ENCODE measurements around the gene ORM1.
"Not testable (repeated sequence)": the region's sequence is repeated elsewhere in the genome, so short reads cannot be mapped to it uniquely, and the experiment has no call there.

ORM1 gene

GRCh38 chr9:114320710-114321109, 2.2 kb upstream of the ORM1 start:
- not testable (repeated sequence) for H3K4me3 ChIP-seq (ENCODE audit: low read depth, low read length)
- DNase-seq (ENCODE audit: low read depth): peak; percentile 38

DNA sequence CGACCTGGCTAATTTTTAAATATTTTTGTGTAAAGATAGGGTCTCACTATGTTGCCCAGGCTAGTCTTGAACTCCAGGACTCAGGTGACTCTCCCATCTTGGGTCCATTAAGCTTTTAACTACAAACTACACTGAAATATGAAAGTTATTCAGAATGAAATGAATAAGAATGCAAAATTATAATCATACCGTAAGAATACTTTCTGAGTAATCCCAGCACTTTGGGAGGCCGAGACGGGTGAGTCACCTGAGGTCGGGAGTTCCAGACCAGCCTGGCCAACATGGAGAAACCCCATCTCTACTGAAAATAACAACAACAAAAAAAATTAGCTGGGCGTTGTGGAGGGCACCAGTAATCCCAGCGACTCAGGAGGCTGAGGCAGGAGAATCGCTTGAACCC, 1.1 kb upstream of the ORM1 start:
- no peak for DNase-seq (ENCODE audit: low read depth)
- no peak overlapping the region for H3K4me3 ChIP-seq (ENCODE audit: low read depth, low read length)

DNA sequence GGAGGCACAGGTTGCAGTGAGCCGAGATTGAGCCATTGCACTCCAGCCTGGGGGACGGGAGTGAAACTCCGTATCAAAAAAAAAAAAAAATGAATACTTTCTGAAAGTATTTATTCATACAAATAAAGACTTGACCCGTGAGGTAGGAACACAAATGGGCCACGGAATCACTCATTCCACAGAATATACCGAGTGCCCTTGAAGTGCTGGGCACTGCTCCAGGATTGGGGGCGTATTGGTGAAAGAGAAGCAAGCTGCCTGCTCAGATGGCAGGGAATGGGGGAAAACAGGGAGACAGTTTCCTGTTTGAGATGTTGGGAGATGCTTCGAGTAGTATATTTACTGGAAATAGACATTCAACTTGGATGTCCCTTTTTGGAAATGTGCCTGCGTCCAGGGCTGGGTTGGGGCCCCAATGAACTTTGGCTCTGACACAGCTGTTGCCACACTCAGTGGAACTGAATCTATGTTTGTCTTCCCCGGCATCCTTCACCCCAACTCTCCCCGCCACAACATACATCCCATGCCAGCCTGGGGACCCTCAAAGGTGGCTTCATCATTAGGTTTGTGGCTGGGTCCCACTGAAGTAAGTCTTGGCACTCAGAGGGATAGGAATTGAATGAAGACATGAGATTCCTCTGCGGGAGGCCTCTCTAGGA, 609 bp upstream of the ORM1 start:
- DNase-seq (ENCODE audit: low read depth); H3K4me3 ChIP-seq (ENCODE audit: low read depth, low read length): not testable (repeated sequence)

DNA sequence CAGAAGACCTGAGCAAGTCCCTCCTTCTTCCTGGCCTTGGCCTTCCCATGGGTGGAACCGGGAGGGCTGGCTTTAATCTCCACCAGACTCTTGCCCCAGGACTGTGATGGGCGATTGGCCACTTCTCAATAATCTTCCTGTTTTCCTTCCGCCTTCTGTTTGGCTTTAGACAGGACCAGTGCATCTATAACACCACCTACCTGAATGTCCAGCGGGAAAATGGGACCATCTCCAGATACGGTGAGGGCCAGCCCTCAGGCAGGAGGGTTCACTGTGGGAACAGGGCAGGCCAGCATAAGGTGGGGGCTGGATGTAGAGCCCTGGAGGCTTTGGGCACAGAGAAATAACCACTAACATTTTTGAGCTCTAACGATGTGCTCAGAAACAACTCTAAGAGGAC, 951 bp downstream of the ORM1 start:
- not testable (repeated sequence) for DNase-seq (ENCODE audit: low read depth); H3K4me3 ChIP-seq (ENCODE audit: low read depth, low read length)

DNA sequence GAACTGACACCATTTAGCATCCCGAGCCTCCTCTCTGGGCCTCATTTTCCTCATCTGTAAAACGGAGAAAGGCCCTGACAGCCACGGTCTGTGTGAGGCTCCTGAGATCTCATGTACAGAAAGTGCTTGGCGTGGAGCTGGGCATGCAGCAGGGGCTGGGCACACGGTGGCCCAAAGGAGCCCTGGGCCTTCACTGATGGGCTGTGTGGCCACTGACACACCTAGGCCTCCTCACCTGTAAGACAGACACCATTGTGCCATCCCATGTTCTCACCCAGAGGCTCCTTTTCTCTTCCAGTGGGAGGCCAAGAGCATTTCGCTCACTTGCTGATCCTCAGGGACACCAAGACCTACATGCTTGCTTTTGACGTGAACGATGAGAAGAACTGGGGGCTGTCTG, 1.6 kb downstream of the ORM1 start:
- no peak for DNase-seq (ENCODE audit: low read depth)
- H3K4me3 ChIP-seq (ENCODE audit: low read depth, low read length): no peak overlapping the region

- not testable (repeated sequence) for H3K4me3 ChIP-seq (ENCODE audit: low read depth, low read length); DNase-seq (ENCODE audit: low read depth)
Observed at GRCh38 chr9:114324965-114325364, 2.1 kb downstream of the ORM1 start.

- H3K4me3 ChIP-seq (ENCODE audit: low read depth, low read length); DNase-seq (ENCODE audit: low read depth): not testable (repeated sequence)
Observed at GRCh38 chr9:114325684-114326254, 2.9 kb downstream of the ORM1 start.

DNA sequence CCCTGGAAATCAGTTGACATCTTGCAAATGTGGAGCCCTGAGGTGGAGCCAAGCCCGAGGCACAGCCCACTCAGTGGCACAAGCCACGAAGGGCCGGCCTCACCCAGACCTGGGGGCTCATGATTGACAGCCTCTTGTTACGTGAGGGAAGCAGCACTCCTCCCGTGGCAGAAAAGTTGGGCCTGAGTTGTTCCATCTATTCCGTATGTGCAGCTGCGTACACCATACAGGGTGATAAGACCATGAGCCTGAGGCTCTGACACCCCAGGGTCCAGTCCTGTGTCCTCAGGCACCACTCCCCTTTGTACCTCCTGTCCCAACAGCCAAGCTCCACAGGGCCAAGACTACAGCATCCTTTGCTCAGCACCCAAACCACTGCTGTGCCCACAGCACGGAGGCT, 4.9 kb downstream of the ORM1 start:
- H3K4me3 ChIP-seq (ENCODE audit: low read depth, low read length): no peak overlapping the region
- no peak for DNase-seq (ENCODE audit: low read depth)

GRCh38 chr9:114328357-114328820, 5.5 kb downstream of the ORM1 start:
- not testable (repeated sequence) for DNase-seq (ENCODE audit: low read depth); H3K4me3 ChIP-seq (ENCODE audit: low read depth, low read length)

GRCh38 chr9:114328937-114329624, 6.2 kb downstream of the ORM1 start:
- not testable (repeated sequence) for DNase-seq (ENCODE audit: low read depth); H3K4me3 ChIP-seq (ENCODE audit: low read depth, low read length)

GRCh38 chr9:114329625-114330022, 6.7 kb downstream of the ORM1 start, which contains the start of gene ORM2:
ORM2 (plus strand) TSS chr9:114329869; CDS start chr9:114329905, 36 bp downstream.
- not testable (repeated sequence) for DNase-seq (ENCODE audit: low read depth); H3K4me3 ChIP-seq (ENCODE audit: low read depth, low read length)

DNA sequence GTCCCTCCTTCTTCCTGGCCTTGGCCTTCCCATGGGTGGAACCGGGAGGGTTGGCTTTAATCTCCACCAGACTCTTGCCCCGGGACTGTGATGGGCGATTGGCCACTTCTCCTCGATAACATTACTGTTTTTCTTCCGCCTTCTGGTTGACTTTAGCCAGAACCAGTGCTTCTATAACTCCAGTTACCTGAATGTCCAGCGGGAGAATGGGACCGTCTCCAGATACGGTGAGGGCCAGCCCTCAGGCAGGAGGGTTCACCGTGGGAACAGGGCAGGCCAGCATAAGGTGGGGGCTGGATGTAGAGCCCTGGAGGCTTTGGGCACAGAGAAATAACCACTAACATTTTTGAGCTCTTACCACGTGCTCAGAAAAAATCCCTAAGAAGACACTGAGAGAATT, 7.7 kb downstream of the ORM1 start:
- no peak overlapping the region for H3K4me3 ChIP-seq (ENCODE audit: low read depth, low read length)
- DNase-seq (ENCODE audit: low read depth): no peak

GRCh38 chr9:114331229-114332195, 8.6 kb downstream of the ORM1 start:
- not testable (repeated sequence) for DNase-seq (ENCODE audit: low read depth); H3K4me3 ChIP-seq (ENCODE audit: low read depth, low read length)

GRCh38 chr9:114332474-114333040, 9.7 kb downstream of the ORM1 start:
- H3K4me3 ChIP-seq (ENCODE audit: low read depth, low read length); DNase-seq (ENCODE audit: low read depth): not testable (repeated sequence)

- not testable (repeated sequence) for DNase-seq (ENCODE audit: low read depth); H3K4me3 ChIP-seq (ENCODE audit: low read depth, low read length)
Observed at GRCh38 chr9:114333718-114334117, 10.8 kb downstream of the ORM1 start.

DNA sequence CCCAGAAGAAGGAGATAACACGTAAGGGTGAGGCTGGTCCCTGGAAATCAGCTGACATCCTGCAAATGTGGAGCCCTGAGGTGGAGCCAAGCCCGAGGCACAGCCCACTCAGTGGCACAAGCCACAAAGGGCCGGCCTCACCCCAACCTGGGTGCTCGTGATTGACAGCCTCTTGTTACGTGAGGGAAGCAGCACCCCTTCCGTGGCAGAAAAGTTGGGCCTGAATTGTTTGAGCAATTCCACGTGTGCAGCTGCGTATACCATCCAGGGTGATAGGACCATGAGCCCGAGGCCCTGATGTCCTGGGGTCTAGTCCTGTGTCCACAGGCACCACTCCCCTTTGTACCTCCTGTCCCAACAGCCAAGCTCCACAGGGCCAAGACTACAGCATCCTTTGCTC, 11.6 kb downstream of the ORM1 start:
- no peak overlapping the region for H3K4me3 ChIP-seq (ENCODE audit: low read depth, low read length)
- no peak for DNase-seq (ENCODE audit: low read depth)

DNA sequence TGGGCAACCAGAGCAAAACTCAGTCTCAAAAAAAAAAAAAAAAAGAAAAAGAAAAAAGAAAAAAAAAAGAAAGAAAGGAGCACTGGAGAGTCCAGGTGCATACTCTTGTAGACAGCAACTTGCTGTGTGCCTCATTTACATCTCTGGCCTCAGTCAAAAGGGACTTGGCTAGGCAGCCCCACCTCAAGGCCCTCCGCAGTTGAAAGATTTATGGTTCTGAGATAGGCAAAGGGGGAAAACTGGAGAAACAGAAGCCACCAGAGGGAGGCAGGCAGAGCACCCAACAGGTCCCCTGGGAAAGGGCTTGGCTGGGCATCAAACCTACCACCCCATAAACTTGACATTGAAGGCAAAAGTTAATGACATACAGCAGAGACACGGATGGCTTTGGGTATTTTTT, 12.8 kb downstream of the ORM1 start:
- DNase-seq (ENCODE audit: low read depth): no peak
- H3K4me3 ChIP-seq (ENCODE audit: low read depth, low read length): no peak overlapping the region

DNA sequence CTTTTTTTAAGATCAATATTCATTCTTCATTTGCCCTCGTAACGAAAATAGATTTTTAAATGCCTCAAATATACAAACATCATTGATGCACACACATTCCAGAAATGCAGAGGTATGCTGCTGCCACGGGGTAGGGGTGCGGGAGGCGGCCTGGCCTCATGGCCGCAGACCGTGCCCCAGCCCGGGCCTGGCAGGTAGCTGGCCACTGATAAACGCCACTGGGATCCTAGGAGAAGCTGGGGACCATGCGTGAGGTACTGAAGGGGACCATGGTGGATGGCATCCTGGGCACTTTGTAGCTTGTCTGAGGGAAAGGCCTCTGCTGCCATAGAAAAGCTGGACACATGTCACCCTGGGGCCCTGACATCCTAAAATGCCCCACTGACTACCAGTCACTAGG, 13.3 kb downstream of the ORM1 start:
- DNase-seq (ENCODE audit: low read depth): no peak
- H3K4me3 ChIP-seq (ENCODE audit: low read depth, low read length): no peak overlapping the region

GRCh38 chr9:114336699-114337395, 13.9 kb downstream of the ORM1 start:
- H3K4me3 ChIP-seq (ENCODE audit: low read depth, low read length): no peak overlapping the region
- no peak for DNase-seq (ENCODE audit: low read depth)

Data from skeletal muscle cell (primary cell).